Measurements from ENCODE around the gene CA4.
"Not testable (repeated sequence)": the region's sequence is repeated elsewhere in the genome, so short reads cannot be mapped to it uniquely, and the experiment has no call there.

DNA sequence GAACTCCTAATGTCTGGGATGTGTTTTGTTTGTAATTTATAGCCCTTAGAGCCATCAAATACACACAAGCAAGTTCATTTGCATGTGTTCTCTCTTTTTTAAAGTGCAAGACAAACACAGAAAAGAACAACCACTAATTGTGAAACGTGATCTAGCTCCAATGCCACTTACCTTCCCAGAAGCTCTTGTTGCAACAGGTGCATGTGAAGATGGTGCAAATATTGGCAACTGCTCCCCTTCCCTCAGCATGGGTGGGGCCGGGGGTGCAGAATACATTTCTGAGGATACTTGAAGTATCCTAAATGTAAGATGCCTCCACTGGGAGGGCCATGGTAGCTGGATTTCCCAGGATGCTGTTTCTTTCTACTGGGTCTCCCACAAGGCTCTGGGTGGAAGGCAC lies 28.4 kb downstream of the CA4 start:
- TF ChIP-seq, protein P1, sequence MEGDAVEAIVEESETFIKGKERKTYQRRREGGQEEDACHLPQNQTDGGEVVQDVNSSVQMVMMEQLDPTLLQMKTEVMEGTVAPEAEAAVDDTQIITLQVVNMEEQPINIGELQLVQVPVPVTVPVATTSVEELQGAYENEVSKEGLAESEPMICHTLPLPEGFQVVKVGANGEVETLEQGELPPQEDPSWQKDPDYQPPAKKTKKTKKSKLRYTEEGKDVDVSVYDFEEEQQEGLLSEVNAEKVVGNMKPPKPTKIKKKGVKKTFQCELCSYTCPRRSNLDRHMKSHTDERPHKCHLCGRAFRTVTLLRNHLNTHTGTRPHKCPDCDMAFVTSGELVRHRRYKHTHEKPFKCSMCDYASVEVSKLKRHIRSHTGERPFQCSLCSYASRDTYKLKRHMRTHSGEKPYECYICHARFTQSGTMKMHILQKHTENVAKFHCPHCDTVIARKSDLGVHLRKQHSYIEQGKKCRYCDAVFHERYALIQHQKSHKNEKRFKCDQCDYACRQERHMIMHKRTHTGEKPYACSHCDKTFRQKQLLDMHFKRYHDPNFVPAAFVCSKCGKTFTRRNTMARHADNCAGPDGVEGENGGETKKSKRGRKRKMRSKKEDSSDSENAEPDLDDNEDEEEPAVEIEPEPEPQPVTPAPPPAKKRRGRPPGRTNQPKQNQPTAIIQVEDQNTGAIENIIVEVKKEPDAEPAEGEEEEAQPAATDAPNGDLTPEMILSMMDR (IDR thresholded peaks at IDR 0.05) = not testable (repeated sequence)
- not testable (repeated sequence) for TF ChIP-seq POLR2A, POLR2AphosphoS5 (IDR thresholded peaks at IDR 0.05)
